GM12873 (cell line): ENCODE data around the gene TRAK1.

Source experiments
- TF ChIP-seq, protein P1 (sequence below): IDR thresholded peaks from 2 replicates; pipeline ENCODE4 v1.5.1; 2012; ENCODE audit warnings: low read depth, mild to moderate bottlenecking, moderate library complexity, low read length, control low read depth; ENCODE audit not compliant: insufficient read depth; ENCODE audit errors: missing control alignments

Gene TRAK1

DNA sequence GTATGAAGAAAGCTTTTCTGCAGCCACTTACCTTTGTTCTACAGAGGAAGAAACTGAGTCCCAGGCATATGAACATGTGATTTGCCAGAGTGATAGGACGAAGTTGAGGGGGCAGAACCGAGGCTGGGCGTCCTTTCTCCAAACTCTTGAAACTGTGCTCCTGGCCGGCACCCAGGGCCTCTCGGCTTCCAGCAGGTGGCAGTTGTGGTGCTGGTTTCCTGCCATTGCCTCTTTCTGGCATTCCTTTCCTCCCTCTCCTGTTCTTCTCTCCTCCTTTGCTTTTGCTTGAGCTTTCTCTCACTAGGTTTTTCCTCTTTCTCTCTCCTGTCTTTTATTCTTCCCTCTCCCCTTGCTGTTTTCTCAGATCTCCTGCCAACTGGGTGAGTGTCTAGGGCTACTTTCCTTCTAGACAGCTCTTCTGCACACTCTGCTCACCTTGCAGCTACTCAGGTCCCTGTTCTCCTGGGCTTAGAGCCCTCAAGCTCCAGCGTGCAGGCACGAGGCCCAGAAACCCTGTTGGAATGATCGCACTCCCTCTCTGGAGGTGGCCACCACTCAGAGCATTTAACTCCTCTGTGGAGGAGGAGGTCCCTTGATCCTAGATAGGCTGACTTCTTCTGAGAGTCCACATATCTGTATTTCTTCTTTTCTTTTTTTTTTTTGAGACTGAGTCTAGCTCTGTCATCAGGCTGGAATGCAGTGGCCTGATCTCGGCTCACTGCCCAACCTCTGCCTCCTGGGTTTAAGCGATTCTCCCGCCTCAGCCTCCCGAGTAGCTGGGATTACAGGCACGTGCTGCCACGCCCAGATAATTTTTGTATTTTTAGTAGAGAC is 26.2 kb downstream of the TRAK1 start:
- TF ChIP-seq, protein P1, sequence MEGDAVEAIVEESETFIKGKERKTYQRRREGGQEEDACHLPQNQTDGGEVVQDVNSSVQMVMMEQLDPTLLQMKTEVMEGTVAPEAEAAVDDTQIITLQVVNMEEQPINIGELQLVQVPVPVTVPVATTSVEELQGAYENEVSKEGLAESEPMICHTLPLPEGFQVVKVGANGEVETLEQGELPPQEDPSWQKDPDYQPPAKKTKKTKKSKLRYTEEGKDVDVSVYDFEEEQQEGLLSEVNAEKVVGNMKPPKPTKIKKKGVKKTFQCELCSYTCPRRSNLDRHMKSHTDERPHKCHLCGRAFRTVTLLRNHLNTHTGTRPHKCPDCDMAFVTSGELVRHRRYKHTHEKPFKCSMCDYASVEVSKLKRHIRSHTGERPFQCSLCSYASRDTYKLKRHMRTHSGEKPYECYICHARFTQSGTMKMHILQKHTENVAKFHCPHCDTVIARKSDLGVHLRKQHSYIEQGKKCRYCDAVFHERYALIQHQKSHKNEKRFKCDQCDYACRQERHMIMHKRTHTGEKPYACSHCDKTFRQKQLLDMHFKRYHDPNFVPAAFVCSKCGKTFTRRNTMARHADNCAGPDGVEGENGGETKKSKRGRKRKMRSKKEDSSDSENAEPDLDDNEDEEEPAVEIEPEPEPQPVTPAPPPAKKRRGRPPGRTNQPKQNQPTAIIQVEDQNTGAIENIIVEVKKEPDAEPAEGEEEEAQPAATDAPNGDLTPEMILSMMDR, result peak; percentile 50

DNA sequence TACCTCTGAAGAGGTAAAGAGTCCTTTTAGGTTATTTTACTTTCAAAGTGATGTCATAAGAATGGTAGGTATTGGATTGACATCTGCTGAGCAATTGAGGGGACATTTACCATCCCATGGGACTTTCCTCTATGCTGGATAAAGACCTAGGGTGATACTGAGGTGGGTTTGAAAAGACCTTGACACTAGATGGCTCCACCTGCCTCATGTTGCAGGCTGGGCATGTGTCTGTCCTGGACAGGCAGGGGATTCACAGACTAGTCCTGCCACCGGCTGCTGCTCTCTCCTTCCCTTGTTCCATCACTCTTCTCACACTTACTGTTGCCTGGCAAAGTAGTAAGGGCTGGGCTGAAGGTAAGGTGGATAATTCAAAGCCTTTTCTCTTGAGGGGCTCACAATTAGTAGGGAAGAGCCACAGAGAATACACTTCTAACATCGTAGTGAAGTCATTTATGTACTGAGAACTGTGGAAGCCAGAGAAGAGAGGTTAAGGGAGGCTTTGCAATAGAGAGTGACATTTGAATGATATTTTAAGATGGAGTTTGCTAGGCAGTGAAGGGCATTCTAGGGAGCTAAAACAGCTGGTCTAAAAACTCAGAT is 27.7 kb downstream of the TRAK1 start:
- TF ChIP-seq, protein P1, result peak; percentile 75

DNA sequence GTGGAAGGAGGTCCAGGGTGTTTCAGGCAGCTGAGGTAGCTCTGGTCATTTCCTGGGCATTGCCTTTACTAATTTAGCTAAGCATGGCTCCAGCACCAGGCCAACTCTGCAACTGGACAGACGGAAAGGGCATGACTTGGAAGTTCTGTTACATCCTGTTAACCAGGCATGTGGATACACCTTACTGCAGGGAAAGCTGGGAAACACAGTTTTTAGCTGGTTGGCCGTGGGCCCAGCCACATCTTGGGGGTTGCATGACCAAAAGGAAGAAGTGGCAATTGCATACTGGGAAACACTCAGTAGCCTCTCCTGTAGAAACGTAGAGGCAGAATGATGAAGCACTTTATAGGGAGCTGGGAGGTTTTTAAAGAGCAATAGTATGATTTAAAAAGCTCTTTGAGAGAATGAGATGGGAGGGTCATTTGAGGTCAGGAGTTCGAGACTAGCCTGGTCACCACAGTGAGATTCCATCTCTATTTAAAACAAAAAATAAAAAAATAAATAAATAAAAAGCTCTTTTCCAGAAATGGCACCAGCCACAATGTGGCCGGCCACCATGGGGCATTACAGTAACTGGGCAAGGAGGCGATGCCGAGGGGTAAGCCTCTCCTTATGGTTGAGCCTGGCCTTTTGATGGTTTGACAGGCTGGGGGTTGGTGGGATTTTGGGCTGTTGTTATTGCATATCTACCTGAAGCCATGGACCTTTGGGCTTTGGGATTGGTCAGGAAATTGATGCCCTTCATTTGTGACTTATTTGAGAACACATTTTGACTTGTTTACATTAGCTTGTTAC is 28.6 kb downstream of the TRAK1 start:
- TF ChIP-seq, protein P1, result no peak

DNA sequence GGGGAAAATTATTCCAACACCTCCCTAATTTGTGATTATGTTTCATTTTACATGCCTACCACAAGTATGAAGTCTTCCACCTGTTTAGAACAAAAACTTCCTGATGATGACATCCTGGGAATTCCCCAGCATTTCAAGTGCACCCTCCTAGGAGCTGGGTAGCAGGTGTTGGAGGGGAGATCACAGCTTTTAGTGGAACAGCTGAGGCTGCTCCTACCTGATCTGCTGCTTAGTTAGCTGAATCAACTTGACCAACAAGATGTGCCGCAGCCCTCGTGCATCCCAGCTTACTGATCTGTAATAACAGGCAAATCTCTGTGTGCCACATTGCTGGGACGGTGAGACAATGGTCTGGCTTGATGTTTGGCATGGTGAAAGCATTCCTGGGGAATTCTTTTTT is 29.7 kb downstream of the TRAK1 start:
- TF ChIP-seq, protein P1, result no peak

DNA sequence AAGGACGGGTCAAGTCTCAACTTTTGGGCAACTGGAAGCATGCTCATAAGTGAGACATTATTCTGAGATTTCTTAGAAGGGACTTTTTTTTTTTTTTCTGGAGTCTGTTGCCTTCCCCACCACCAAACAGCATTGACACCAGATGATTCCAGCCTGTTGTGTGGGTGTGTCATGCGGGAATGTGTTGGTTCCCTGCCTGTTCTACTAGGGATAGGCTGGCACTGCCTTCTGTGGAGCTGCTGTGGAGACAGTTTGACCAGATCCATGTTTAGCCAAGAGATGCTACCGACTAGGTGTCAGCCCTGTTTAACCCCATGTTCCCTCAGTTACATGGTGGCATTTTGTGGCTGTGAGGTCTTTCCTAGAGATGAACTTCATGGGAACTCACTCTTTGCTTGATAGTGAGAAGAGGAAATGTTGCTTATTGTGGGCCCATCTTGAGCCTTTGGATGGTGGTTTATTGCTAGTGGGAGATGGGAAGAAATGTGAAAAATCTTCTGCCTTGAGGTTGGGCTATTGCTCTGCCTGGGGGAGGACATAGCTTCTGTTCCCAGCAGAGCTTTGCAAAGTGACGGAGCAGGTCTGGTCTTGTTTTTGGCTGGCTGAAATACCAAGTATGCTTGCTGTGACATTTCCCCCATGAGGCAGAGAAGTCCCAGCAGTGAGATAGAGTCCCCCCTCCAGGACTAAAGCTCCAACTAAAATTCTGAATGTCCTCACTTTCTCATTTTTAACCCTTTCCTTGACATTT is 31.3 kb downstream of the TRAK1 start:
- TF ChIP-seq, protein P1, result no peak

DNA sequence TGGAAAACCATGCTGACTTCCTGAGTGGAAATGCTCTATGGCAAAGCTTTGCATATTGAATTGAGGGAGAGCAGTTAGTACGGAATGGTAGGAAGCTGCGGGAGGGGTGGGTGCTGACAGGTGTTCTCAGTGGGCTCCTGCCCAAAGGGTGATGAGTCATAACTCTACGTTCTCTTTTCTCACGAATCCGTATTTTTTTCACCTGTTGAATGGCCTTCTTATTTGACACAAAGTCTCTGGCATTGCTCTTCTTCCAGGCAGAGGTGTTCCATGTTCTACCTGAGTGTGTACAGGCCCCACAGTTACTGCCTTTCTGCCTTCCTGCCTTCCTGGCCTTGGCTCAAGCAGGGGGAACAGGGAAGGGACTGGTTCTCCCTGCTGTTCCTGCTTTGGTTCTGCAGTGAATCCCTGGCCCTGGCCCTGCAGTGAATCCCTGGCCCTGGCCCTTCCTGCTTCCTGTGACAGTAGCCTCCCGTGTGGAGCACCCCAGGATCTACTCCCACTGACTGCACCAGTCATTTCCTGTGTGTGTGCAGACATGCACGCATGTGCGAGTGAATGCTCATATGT is 31.9 kb downstream of the TRAK1 start:
- TF ChIP-seq, protein P1, result no peak
